Measurements from ENCODE around the gene SSH3.

GRCh38 chr11:67275606-67276409 lies 27.5 kb upstream of the SSH3 start:
- TF ChIP-seq CTCF (IDR thresholded peaks at IDR 0.05): no peak
- no peak for TF ChIP-seq POLR2A (IDR thresholded peaks at IDR 0.05)
